NCI-H446 (cell line): Measurements from ENCODE around the gene NGEF.

ENCODE experiments used
- DNase-seq, 2 experiments: peaks; one replicate each; lab custom pipeline; 2025; lab: John Stamatoyannopoulos, UW

Gene NGEF

DNA sequence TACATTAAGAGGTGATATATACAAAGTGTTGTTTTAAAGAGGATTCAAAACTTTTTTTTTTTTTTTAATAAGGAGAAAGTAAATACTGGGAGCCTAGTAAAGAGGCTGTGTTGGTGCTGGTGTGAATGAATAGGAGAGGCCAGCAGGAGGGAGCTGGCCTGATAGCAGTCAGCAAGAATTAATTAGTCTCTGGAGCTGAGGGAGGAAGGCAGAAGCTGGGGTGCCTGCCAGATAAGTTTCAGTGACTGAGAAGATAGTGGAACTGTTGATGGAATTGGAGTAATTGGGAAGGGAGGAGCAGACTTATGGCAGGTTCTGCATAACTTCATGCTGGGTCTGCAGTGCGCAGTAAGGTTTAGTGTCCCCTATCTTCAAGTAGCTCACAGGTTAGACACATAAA is 179.2 kb downstream of the NGEF start:
- DNase-seq = no peak

DNA sequence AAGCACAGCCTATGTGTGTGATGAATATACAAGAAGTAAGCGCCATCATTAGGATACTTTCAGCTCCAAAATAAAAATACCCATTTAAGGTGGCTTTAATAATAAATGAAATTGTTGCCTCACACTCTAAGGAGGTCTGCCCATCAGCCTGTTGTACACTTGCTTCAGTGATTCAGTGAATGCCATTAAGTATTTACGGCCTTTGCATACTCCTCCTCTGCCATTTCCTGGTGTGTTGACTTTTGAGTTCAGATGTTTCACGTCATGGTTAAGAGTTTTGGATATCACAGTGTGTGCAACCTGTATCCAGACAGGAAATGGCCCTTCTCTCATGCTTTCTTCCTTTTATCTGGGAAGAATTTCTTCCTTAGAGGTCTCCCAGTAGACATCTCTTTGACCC is 181.6 kb downstream of the NGEF start:
- no peak for DNase-seq

DNA sequence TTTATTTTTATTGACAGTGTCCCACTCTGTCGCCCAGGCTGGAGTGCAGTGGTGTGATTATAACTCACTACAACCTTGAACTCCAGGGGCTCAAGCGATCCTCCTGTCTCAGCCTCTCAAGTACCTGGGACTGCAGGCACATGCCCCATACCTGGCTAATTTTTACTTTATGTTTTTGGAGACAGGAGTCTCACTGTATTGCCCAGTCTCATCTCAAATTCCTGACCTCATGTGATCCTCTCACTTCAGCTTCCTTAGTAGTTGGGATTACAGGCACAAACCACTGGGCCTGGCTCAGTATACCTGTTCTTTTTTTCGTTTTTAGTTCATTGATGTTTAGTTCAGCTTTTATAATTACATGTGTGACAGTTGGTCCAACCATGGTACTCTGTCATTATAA is 183.1 kb downstream of the NGEF start:
- no peak for DNase-seq
